Stimulated activated memory B cell treated with anti-CD40 and anti-IgM and Interleukin-4, amounts not matched to agents 10 μg/mL and 1 μg/mL and 100 μg/mL, for 72 hours (primary cell): Measurements from ENCODE around the gene AIG1.
A peak's percentile ranks its signal among the peaks of the same experiment; 100 is the strongest.
"Not testable (repeated sequence)": the region's sequence is repeated elsewhere in the genome, so short reads cannot be mapped to it uniquely, and the experiment has no call there.

Experiments
- ATAC-seq: fragments of 150-1000 bp; cut with Tn5 transposase; 2 replicates; pipeline ENCODE4 v1.10.0; 2021
- H3K27ac Mint-ChIP-seq: one replicate; pipeline ENCODE4 v1.8.0; 2022; ENCODE audit warnings: mild to moderate bottlenecking, mixed read lengths
- H3K27me3 Mint-ChIP-seq: one replicate; pipeline ENCODE4 v1.8.0; 2022; ENCODE audit warnings: mixed read lengths
- H3K36me3 Mint-ChIP-seq: one replicate; pipeline ENCODE4 v1.8.0; 2022; ENCODE audit warnings: mixed read lengths
- H3K4me1 Mint-ChIP-seq: one replicate; pipeline ENCODE4 v1.8.0; 2022; ENCODE audit warnings: mixed read lengths
- H3K4me3 Mint-ChIP-seq: one replicate; pipeline ENCODE4 v1.8.0; 2022; ENCODE audit warnings: mild to moderate bottlenecking, moderate library complexity, mixed read lengths
- H3K9me3 Mint-ChIP-seq: one replicate; pipeline ENCODE4 v1.8.0; 2022; ENCODE audit warnings: mixed read lengths

AIG1 gene

DNA sequence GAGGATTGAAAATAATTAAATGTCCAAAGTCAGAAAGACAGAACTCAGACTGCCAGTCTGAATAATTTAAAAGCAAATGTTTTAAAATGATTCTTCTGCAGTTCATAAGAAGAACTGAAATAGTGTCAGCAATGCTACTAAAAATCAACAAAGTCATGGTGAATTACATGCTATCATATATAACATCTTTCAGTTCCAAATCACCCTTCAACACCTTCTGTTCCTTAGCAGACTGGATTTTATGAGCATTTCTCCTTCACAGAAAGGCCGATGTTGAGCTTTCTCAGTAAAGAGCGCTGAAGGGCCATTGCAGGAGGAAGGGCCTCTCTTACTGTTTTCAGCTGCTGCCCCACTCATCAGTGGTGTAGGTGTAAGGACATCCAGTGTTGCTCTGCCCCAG, 63.3 kb downstream of the AIG1 start:
- Mint-ChIP-seq H3K36me3 (peaks cover 36% of the 10 kb centered on the region), H3K27ac (no peak overlapping the region), H3K4me3 (no peak overlapping the region), H3K4me1 (peaks cover 7% of the 10 kb centered on the region), H3K9me3 (peaks cover 5% of the 10 kb centered on the region), H3K27me3 (no peaks in the 10 kb centered on the region)
- no peak for ATAC-seq

DNA sequence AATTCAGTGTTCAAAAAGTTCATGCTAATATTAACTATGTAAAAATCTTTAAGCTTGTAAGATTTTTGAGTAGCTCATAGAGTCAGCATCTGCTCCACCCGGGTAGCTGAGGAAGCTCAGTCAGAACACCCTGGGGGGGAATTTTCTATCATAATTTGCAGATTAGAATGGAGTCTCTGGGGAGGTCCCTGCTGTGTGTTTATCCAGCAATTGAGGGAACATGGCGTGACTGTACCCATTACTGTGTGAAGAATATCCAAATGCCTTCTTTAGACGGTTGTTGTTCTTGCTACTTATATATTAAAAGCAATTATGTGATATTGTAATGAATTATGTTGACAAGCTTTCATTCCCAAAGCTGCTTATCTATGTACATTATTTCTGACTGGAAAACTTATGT, 64.8 kb downstream of the AIG1 start:
- Mint-ChIP-seq H3K4me1 (peaks cover 7% of the 10 kb centered on the region), H3K27ac (no peak overlapping the region), H3K27me3 (no peaks in the 10 kb centered on the region), H3K4me3 (no peak overlapping the region), H3K36me3 (peaks cover 35% of the 10 kb centered on the region), H3K9me3 (peaks cover 5% of the 10 kb centered on the region)
- ATAC-seq = peak; percentile 68

DNA sequence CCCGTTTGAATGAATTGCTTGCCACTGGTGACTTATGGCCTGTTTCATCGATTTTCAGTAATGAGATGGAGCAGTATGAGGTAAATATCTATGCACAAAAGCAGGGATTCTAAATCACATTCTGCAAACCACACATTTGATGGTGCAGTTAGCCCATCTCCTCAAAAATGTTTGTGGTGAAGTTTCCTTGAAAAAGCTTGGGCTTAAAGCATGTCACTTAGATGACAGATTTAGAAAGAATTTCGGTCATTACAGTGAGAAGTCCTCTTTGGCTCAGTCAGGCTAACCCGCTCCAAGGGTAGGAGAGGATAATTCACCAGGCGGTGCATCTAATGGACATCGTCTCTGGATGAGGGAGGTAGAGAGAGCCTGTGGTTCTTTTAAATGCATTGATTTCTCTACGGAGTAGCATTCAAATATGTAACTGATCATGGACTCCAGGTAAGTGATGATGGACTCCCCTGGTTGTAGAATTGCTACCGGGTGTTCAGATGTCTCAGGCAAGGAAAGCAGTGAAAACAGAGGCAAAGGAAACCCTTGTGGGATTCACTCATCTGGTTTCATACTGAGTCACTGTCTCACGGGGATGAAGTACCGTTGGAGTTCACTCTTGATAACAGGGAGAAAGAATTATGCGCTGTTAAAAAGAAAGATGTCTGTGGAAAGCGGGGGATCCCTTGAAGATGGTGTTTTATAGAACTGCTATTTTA, 65.3 kb downstream of the AIG1 start:
- Mint-ChIP-seq H3K27ac (no peak overlapping the region), H3K27me3 (no peaks in the 10 kb centered on the region), H3K9me3 (peaks cover 5% of the 10 kb centered on the region), H3K4me3 (no peak overlapping the region), H3K4me1 (peaks cover 7% of the 10 kb centered on the region), H3K36me3 (peaks cover 38% of the 10 kb centered on the region)
- ATAC-seq = no peak

DNA sequence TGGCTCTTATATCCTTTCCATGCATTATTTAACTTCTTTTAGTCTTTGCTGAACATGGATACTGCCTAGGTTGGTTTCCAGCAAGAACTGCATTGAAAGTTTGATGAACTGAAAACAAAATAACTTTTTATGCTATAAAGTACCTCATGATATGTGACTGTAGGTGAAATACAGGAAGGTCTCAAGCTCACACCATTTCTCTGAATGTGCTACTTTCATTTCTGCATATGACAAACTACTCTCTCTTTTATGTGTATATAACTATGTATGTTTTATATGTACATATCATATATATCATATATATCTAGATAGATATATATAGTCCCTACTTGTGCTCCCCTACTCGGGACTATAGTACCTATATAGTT, 65.9 kb downstream of the AIG1 start:
- ATAC-seq = no peak
- Mint-ChIP-seq H3K4me1 (peaks cover 7% of the 10 kb centered on the region), H3K27ac (no peak overlapping the region), H3K4me3 (no peak overlapping the region), H3K36me3 (peaks cover 38% of the 10 kb centered on the region), H3K9me3 (peaks cover 4% of the 10 kb centered on the region), H3K27me3 (no peaks in the 10 kb centered on the region)

DNA sequence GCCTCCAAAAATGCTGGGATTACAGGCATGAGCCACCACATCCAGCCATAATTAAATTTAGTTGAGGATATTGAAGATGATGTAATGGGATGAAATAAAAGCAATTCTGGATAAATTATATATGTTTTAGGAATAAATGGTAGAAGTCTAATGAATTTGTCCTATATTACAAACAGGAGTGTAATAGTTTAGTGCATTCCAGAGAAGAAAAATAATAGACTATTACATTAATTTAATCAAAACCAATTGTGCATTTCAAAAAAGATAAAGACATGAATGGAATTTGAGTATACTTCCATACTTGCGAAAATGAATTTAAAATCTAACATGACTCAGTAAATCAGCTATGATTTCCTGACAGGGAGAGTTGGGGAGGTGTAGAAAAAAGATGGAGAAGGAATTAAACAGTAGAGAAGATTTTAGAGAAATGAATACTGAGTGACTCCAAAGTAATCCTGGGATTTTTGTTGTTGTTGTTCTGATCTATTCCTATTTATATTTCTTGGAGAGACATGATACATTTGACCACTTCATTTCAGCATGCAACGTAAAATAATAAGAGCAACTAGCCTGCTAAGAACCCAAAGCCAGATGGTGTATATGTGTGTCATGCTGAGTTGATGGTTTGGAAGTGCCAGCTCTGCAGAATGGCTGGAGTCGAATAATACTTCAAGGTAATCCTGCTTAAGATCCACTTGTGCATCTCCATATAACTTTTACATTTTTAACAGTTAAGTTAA, 67.4 kb downstream of the AIG1 start:
- H3K9me3 Mint-ChIP-seq = peaks cover 5% of the 10 kb centered on the region
- no peak overlapping the region for H3K4me3 Mint-ChIP-seq
- ATAC-seq = no peak
- H3K27me3 Mint-ChIP-seq = no peaks in the 10 kb centered on the region
- H3K36me3 Mint-ChIP-seq = peaks cover 33% of the 10 kb centered on the region
- H3K4me1 Mint-ChIP-seq = peaks cover 7% of the 10 kb centered on the region
- H3K27ac Mint-ChIP-seq = no peak overlapping the region

DNA sequence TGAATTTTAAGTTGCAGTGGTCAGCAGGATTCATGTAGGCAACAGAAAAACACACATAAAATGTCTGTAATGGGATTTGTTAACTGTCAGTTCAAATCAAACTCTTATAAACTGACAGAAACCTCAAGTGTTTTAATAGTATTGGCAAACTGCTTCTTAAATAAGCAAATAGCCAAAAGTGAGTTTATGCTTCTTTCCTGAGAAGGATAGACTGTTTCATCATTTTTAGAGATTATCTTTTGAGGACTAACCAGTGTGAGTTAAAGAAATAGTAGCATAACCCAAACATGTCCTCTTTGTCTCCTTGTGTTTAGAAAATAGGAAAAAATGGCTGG, 68.0 kb downstream of the AIG1 start:
- H3K27ac Mint-ChIP-seq = no peak overlapping the region
- H3K4me3 Mint-ChIP-seq = no peak overlapping the region
- peaks cover 33% of the 10 kb centered on the region for H3K36me3 Mint-ChIP-seq
- ATAC-seq = no peak
- H3K9me3 Mint-ChIP-seq = peaks cover 5% of the 10 kb centered on the region
- no peaks in the 10 kb centered on the region for H3K27me3 Mint-ChIP-seq
- H3K4me1 Mint-ChIP-seq = peaks cover 7% of the 10 kb centered on the region

DNA sequence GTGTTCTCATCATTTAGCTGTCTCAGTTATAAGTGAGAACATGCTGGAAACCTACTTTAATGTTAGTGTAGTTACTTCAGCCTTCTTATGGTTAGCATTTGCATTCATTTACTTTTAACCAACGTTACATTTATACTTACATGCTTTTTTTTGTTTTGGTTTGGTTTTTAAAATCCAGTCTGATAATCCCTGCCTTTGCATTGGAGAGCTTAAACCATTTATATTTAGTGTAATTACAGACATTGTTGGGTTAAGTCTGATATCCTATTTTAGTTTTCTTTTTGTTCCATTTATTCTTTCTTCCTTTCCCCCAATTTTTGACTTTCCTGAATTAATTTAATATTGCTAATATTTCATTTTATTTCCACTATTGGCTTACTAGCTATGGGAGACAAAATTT, 70.2 kb downstream of the AIG1 start:
- no peak overlapping the region for H3K27ac Mint-ChIP-seq
- no peaks in the 10 kb centered on the region for H3K27me3 Mint-ChIP-seq
- peaks cover 5% of the 10 kb centered on the region for H3K9me3 Mint-ChIP-seq
- peaks cover 33% of the 10 kb centered on the region for H3K36me3 Mint-ChIP-seq
- no peak for ATAC-seq
- H3K4me1 Mint-ChIP-seq = no peaks in the 10 kb centered on the region
- H3K4me3 Mint-ChIP-seq = no peak overlapping the region

DNA sequence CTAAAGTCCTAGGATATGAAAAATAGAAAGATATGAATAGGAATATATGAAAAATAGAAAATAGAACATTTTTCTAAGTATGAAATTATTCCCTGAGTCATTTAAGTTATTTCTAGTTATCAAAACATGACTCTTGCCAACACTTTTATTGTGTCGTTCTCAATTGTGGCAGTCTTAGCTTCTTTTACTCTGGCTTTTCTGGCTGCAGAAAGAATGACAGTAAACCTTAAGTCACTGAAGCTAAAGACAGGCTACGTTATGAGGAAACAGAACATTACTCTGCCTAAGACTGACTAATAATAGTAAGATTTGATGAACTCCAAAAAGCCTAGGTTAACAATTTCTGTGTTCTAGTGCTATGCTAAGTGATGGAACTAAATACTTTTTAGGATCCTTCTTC, 74.6 kb downstream of the AIG1 start:
- Mint-ChIP-seq H3K9me3 (peaks cover 12% of the 10 kb centered on the region), H3K4me1 (no peaks in the 10 kb centered on the region), H3K27me3 (no peaks in the 10 kb centered on the region), H3K36me3 (peaks cover 49% of the 10 kb centered on the region), H3K27ac (no peak overlapping the region), H3K4me3 (no peak overlapping the region)
- no peak for ATAC-seq

DNA sequence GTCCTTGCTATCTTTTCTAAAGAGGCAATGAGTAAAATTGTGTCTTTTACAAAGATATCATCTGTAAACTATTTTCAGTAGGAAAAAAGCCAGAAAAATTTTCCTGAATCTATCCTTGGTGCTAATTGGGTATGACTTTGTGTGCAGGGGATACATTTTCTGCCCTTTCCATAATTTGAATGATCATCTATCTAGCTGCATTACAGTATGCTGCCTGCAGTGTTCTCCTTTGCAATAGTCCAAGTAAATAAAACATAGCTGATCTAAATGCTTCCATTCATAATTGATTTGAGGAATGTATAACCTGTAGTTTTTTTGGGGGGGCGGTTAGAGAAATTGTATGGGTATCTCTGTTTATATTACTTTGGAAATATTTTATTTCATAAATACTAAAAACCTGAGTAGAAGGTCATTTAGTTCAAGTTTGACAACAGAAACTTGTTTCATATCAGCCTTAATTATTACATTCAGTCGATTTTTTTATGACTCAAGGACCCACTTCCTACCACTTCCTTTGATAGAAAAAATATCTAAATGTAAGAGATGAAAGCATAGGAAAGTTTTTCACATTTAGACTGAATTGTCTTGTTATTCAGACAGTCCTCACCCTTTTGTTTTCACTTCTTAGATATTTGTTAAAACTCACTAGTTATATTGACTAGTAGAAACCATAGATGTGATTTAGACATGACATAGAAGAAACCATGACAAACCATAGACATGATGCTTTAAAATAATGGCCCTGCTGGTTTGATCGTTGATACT, 75.3 kb downstream of the AIG1 start:
- Mint-ChIP-seq H3K4me3 (no peak overlapping the region), H3K9me3 (peaks cover 12% of the 10 kb centered on the region), H3K36me3 (peaks cover 49% of the 10 kb centered on the region), H3K27me3 (no peaks in the 10 kb centered on the region), H3K27ac (no peak overlapping the region), H3K4me1 (no peaks in the 10 kb centered on the region)
- ATAC-seq = no peak

DNA sequence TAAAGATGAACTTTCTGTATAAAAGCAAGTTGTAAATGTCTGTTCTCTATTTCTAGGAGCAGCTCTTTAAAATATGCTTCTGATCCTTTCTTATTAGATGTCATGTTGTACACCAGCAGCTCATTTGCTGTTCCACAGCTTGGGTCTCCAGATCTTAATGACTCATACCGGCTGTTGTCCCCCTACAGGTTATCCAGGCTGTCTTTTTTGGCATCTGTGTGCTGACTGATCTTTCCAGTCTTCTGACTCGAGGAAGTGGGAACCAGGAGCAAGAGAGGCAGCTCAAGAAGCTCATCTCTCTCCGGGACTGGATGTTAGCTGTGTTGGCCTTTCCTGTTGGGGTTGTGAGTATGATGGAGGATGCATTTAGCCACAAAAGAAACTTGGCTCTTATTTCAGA, 76.0 kb downstream of the AIG1 start:
- Mint-ChIP-seq H3K36me3 (peaks cover 46% of the 10 kb centered on the region), H3K27me3 (no peaks in the 10 kb centered on the region), H3K27ac (no peak overlapping the region), H3K4me3 (no peak overlapping the region), H3K9me3 (peaks cover 7% of the 10 kb centered on the region), H3K4me1 (no peaks in the 10 kb centered on the region)
- ATAC-seq = no peak

DNA sequence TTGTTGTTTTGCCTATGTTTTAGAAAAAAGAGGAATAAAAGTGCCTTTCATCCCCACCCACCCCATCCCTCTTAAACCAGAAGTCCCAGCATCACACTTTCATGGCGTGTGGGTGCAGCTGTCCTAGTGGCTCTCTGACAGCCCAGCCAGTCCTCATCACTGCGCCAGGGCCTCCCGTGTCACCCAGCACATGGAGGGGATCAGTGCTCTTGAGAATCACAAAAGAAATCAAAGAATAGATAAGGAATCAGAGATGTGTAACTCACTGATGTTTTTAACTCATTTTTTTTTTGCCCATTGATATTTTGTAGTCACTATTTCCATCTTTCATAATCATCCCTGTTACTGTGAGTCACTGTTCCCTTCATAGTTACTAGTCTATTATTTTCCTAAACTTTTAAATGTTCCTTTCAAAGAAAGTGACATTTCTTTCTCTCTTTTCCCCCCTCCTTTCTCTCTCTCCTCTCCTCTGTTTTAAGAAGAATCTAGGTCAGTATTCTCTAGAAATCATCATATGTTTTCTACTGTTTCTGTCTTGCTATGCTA, 78.6 kb downstream of the AIG1 start:
- Mint-ChIP-seq H3K9me3 (peaks cover 7% of the 10 kb centered on the region), H3K27me3 (no peaks in the 10 kb centered on the region), H3K4me1 (no peaks in the 10 kb centered on the region), H3K36me3 (peaks cover 45% of the 10 kb centered on the region), H3K27ac (no peak overlapping the region), H3K4me3 (no peak overlapping the region)
- ATAC-seq = no peak

DNA sequence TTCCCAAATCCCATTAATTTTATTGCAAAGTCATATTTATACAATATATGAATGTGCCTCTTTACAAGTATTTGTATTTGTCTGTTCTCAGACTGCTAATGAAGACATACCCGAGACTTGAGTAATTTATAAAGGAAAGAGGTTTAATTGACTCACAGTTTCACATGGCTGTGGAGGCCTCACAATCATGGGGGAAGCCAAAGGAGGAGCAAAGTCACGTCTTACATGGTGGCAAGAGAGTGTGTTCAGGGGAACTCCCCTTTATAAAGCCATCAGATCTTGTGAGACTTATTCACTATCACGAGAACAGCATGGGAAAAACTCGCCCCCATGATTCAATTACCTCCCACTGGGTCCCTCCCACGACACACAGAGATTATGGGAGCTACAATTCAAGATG, 79.2 kb downstream of the AIG1 start:
- peaks cover 45% of the 10 kb centered on the region for H3K36me3 Mint-ChIP-seq
- ATAC-seq, H3K27me3 Mint-ChIP-seq, H3K4me1 Mint-ChIP-seq, H3K27ac Mint-ChIP-seq, H3K9me3 Mint-ChIP-seq, H3K4me3 Mint-ChIP-seq: not testable (repeated sequence)

DNA sequence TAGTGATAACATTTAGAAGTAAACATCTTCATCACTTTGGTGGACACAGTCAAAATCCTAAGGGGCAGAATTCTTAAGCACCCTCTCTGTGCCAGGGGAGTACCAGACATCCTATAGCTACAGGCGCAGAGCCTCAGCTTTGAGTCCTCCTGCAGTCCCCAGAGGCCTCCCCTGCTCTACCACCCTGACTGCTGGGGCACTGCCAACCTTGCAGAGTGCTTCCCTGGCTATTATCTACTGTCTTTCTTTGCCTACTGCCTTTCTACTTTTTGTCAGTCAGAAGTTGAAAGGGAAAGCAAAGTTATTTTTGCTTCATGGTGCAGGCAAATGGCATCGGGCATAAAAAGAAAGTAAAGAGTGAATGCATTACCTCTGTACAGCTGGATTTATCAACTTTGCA, 80.1 kb downstream of the AIG1 start:
- Mint-ChIP-seq H3K27me3 (no peaks in the 10 kb centered on the region), H3K36me3 (peaks cover 48% of the 10 kb centered on the region)
- ATAC-seq = no peak

DNA sequence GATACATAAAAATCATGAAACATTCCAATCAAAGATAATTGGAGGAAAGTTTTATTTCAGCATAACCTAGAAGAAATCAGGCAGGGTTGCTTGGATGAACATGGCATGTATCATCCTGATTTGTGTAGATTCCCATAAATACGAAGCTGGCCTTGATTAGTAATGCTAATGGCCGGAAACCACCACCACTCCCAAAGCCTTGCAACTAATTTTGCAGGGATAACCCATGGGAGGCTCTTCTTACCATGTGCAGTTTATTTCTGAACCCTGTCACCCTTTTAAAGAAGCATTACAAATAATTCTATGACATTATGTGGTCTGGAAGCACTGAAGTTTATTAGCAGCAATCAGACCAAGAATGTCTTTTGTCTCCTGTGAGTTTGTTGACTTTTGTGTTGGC, 80.8 kb downstream of the AIG1 start:
- H3K4me1 Mint-ChIP-seq = peaks cover 3% of the 10 kb centered on the region
- no peak overlapping the region for H3K4me3 Mint-ChIP-seq
- no peaks in the 10 kb centered on the region for H3K27me3 Mint-ChIP-seq
- H3K36me3 Mint-ChIP-seq = peaks cover 55% of the 10 kb centered on the region
- H3K27ac Mint-ChIP-seq = no peak overlapping the region
- no peak for ATAC-seq
- peaks cover 7% of the 10 kb centered on the region for H3K9me3 Mint-ChIP-seq

More for the DNA sequence above, 80.1 kb downstream of the AIG1 start:
- no peak overlapping the region for H3K4me3 Mint-ChIP-seq
- no peak overlapping the region for H3K27ac Mint-ChIP-seq
- peaks cover 7% of the 10 kb centered on the region for H3K9me3 Mint-ChIP-seq
- H3K4me1 Mint-ChIP-seq = no peaks in the 10 kb centered on the region

DNA sequence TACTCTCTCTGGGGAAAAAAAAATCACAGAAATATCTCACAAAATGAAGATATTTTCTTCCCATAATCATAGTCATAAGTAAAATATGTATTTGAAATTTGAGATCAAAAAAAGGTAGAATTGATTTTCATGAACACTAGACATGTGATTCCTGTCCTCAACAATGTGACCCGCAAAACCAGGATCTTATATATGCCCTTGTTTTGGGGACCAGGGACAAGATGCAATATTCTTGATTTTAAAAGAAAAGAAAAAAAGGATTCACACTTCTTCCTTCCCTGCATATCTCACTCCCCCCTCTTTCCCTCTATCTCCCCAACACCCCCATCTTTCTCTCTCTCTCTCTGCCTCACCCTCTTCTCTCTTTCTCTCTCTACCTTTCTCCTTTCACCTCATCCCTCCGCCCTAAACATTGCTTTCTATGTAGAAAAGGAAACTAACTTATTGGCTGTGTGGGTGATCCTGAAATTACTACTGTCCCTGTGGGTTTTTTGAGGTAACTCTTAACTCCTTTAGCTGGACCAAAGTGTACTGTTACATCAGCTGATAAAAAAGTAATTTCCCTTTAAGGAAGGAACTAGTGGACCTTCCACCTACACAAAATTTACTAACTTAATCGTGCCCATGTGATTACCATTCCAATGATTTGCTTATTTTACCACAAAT, 85.6 kb downstream of the AIG1 start:
- H3K27ac Mint-ChIP-seq = no peak overlapping the region
- no peak overlapping the region for H3K4me3 Mint-ChIP-seq
- no peaks in the 10 kb centered on the region for H3K9me3 Mint-ChIP-seq
- H3K36me3 Mint-ChIP-seq = peaks cover 22% of the 10 kb centered on the region
- H3K4me1 Mint-ChIP-seq = peaks cover 6% of the 10 kb centered on the region
- H3K27me3 Mint-ChIP-seq = no peaks in the 10 kb centered on the region
- no peak for ATAC-seq
